ENCODE measurements around the gene CCDC91.
A peak's percentile ranks its signal among the peaks of the same experiment; 100 is the strongest.
"Not testable (repeated sequence)": the region's sequence is repeated elsewhere in the genome, so short reads cannot be mapped to it uniquely, and the experiment has no call there.

CCDC91 gene

GRCh38 chr12:28346567-28346966 lies 156.3 kb downstream of the CCDC91 start:
- H3K27ac ChIP-seq = no peak overlapping the region
- DNase-seq (ENCODE audit: low read depth, low spot score) = no peak

- H3K27ac ChIP-seq = no peak overlapping the region
- DNase-seq (ENCODE audit: low read depth, low spot score) = no peak
Observed at GRCh38 chr12:28349196-28349595, 158.9 kb downstream of the CCDC91 start.

GRCh38 chr12:28350502-28350901 lies 160.2 kb downstream of the CCDC91 start:
- no peak for DNase-seq (ENCODE audit: low read depth, low spot score)
- H3K27ac ChIP-seq = no peak overlapping the region

- H3K27ac ChIP-seq = no peak overlapping the region
- no peak for DNase-seq (ENCODE audit: low read depth, low spot score)
Observed at GRCh38 chr12:28351414-28351813, 161.2 kb downstream of the CCDC91 start.

GRCh38 chr12:28355161-28355560 lies 164.9 kb downstream of the CCDC91 start:
- no peak overlapping the region for H3K27ac ChIP-seq
- DNase-seq (ENCODE audit: low read depth, low spot score) = no peak

GRCh38 chr12:28360253-28360652 lies 170.0 kb downstream of the CCDC91 start:
- DNase-seq (ENCODE audit: low read depth, low spot score) = no peak
- H3K27ac ChIP-seq = no peak overlapping the region

- no peak overlapping the region for H3K27ac ChIP-seq
Observed at GRCh38 chr12:28367326-28367725, 177.1 kb downstream of the CCDC91 start.

GRCh38 chr12:28367993-28368392 lies 177.7 kb downstream of the CCDC91 start:
- no peak overlapping the region for H3K27ac ChIP-seq
- DNase-seq (ENCODE audit: low read depth, low spot score) = no peak

More at GRCh38 chr12:28367326-28367725, 177.1 kb downstream of the CCDC91 start:
- DNase-seq (ENCODE audit: low read depth, low spot score) = no peak

GRCh38 chr12:28369483-28369882 lies 179.2 kb downstream of the CCDC91 start:
- H3K27ac ChIP-seq = no peak overlapping the region
- no peak for DNase-seq (ENCODE audit: low read depth, low spot score)

GRCh38 chr12:28374556-28374955 lies 184.3 kb downstream of the CCDC91 start:
- DNase-seq (ENCODE audit: low read depth, low spot score) = no peak
- no peak overlapping the region for H3K27ac ChIP-seq

- DNase-seq (ENCODE audit: low read depth, low spot score) = no peak
- no peak overlapping the region for H3K27ac ChIP-seq
Observed at GRCh38 chr12:28378736-28379135, 188.5 kb downstream of the CCDC91 start.

- not testable (repeated sequence) for H3K27ac ChIP-seq; DNase-seq (ENCODE audit: low read depth, low spot score)
Observed at GRCh38 chr12:28379779-28380178, 189.5 kb downstream of the CCDC91 start.

GRCh38 chr12:28383368-28383767 lies 193.1 kb downstream of the CCDC91 start:
- no peak overlapping the region for H3K27ac ChIP-seq
- DNase-seq (ENCODE audit: low read depth, low spot score) = no peak

GRCh38 chr12:28388879-28389278 lies 198.6 kb downstream of the CCDC91 start:
- H3K27ac ChIP-seq = no peak overlapping the region
- DNase-seq (ENCODE audit: low read depth, low spot score) = no peak

- no peak overlapping the region for H3K27ac ChIP-seq
- DNase-seq (ENCODE audit: low read depth, low spot score) = no peak
Observed at GRCh38 chr12:28390206-28390605, 199.9 kb downstream of the CCDC91 start.

GRCh38 chr12:28390761-28391385 lies 200.6 kb downstream of the CCDC91 start:
- no peak for DNase-seq (ENCODE audit: low read depth, low spot score)
- H3K27ac ChIP-seq = no peak overlapping the region

- no peak overlapping the region for H3K27ac ChIP-seq
- DNase-seq (ENCODE audit: low read depth, low spot score) = peak; percentile 0
Observed at GRCh38 chr12:28409892-28410291, 219.6 kb downstream of the CCDC91 start.

- H3K27ac ChIP-seq = no peak overlapping the region
Observed at GRCh38 chr12:28413460-28414109, 223.3 kb downstream of the CCDC91 start.

GRCh38 chr12:28415755-28416154 lies 225.5 kb downstream of the CCDC91 start:
- no peak overlapping the region for H3K27ac ChIP-seq
- peak; percentile 0 for DNase-seq (ENCODE audit: low read depth, low spot score)

More at GRCh38 chr12:28413460-28414109, 223.3 kb downstream of the CCDC91 start:
- no peak for DNase-seq (ENCODE audit: low read depth, low spot score)

- DNase-seq (ENCODE audit: low read depth, low spot score) = no peak
Observed at GRCh38 chr12:28421374-28421773, 231.1 kb downstream of the CCDC91 start.

GRCh38 chr12:28424965-28425364 lies 234.7 kb downstream of the CCDC91 start:
- no peak for DNase-seq (ENCODE audit: low read depth, low spot score)
- no peak overlapping the region for H3K27ac ChIP-seq

More at GRCh38 chr12:28421374-28421773, 231.1 kb downstream of the CCDC91 start:
- no peak overlapping the region for H3K27ac ChIP-seq

GRCh38 chr12:28425526-28425925 lies 235.3 kb downstream of the CCDC91 start:
- H3K27ac ChIP-seq = no peak overlapping the region
- DNase-seq (ENCODE audit: low read depth, low spot score) = no peak

All from epithelial cell of prostate (primary cell).